HG03095 (cell line): ENCODE results near the gene WDFY4.

Experiments
- ATAC-seq: cut with Tn5 transposase; IDR thresholded peaks from one replicate; pipeline ENCODE4 v1.9.1; 2021; ENCODE audit warnings: moderate library complexity; ENCODE audit not compliant: unreplicated experiment

The WDFY4 gene

DNA sequence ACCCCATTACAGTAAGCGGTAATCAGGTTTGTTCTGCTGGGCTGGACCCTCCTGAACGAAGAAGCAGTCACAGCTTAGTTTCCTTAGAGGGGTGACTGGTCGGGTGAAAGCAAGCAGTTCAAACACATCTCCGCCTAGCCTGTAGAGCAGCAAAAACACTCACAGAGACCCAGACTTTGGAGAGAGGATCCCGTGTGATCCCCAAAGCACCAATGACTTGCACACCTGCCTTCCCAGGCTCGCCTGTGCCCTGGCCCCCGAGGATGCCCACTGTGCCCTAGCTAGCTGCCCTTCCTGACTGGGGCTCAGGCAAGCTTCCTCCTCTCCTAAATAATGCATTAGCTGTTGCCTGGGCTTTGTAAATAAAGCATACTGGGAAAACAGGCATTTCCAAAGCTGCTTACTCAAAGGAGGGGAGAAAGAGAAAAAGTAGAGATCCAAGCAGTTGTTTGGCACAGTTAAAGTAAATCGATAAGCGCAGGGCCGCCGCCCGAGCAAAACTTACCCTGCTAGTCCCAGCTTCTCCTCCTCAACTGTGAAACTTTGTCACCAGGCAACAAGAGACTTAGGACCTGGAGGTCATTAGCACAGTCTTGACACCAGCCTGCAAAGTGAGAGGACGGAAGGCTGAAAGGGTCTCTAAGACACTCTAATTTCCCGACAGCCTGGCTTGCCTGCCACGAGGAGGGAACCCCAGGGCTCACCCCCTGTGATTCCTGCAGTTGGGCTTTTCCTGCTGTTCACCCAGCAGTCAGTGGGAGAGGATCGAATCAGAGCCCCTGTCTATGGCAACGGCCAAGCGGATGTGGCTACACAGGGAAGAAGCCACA lies 250.2 kb downstream of the WDFY4 start:
- ATAC-seq: no peak

- ATAC-seq: no peak
Measured at GRCh38 chr10:48935577-48935976, 250.9 kb downstream of the WDFY4 start.

- no peak for ATAC-seq
Measured at GRCh38 chr10:48937796-48938195, 253.1 kb downstream of the WDFY4 start.

GRCh38 chr10:48938281-48938680 lies 253.6 kb downstream of the WDFY4 start:
- no peak for ATAC-seq

DNA sequence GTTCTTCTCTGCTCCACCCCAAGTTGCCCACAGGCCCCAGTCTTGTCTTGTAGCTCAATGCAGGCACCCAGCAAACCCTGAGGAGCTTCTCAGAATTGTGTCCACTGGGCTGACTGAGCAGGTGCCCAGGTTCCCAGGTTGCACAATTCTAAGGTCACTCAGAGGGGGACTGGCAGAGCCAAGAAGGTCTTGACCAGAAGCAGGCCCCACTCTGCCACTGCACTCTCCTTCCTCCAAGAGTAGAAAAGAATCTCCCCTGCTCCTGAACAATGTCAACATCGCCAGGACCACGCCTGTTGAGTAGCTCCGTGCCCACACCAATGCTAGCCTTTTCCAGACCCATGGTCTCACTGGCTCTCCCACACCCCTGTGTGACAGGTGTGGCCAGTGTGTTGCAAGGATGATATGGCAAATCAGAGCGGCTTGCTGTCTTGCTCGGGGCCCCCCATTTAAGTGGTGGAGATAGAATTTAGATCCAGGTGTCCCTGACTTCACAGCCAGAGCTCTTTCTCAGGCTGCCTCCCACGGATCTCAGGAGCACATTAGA lies 254.4 kb downstream of the WDFY4 start:
- ATAC-seq: no peak

- ATAC-seq: no peak
Measured at GRCh38 chr10:48939790-48940325, 255.2 kb downstream of the WDFY4 start, which contains the start of gene LRRC18. Gene LRRC18, minus strand, starts transcription at chr10:48939840. Its CDS starts 25,685 bp downstream, at chr10:48914155.

GRCh38 chr10:48940372-48940771 lies 255.7 kb downstream of the WDFY4 start:
- ATAC-seq: no peak

DNA sequence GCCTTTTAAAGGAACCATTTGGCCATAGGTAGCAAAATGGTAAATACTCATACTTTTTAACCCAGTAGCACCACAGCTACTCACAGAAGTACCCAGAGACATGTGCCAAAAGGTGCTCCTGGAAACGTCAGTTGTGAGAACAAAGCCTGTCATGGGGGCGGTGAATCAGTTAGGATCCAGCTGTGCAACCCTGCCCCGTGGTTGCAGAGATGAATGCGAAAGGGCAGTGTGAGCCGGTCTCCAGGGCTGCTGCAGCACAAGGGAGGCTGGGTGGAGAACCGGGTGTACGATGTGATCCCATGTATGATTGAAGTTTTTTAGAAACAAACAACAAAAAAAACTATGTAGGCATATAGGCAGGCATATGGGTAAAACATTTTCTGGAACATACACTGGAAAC lies 256.3 kb downstream of the WDFY4 start:
- no peak for ATAC-seq

DNA sequence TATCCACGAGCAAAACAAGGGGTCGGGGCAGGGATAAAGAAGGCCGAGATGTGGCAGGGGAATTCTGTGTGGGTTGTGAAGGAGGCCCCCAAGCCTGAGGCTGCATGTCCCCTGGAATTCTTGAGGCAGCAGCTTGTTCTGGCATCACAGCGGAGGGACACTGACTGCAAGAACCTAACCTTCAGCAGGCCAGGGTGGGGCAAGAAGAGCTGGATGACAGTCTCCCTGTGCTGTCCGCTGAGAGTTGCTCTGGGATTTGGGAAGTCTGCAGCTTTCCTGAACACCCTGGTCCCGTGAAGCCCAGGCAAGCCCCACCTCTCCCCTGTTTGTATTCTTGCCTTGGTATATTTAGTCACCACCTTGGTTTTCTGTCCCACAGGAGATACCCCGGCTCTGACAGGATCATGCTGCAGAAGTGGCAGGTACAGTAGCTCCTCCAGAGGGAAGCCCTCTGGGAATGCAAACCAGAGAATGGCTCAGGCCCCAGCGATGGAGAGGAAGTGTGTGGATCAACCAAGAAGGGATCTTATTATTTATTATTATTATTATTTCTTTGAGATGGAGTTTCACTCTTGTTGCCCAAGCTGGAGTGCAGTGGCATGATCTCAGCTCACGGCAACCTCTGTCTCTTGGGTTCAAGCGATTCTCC lies 256.9 kb downstream of the WDFY4 start:
- no peak for ATAC-seq

DNA sequence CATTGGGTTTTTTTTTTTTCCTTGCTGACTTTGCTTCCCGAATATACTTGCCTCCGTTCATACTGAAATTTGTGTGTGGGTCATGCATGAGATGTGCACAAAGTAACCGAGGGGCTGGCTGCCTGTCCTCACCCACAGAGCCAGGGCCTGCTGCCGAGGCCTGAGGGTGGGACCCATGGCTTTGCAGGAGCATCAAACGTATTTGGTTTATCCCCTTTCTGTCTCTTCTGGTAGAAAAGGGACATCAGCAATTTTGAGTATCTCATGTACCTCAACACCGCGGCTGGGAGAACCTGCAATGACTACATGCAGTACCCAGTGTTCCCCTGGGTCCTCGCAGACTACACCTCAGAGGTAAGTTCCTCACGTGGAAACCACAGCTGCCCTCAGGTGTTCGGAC lies 258.4 kb downstream of the WDFY4 start:
- ATAC-seq: no peak

DNA sequence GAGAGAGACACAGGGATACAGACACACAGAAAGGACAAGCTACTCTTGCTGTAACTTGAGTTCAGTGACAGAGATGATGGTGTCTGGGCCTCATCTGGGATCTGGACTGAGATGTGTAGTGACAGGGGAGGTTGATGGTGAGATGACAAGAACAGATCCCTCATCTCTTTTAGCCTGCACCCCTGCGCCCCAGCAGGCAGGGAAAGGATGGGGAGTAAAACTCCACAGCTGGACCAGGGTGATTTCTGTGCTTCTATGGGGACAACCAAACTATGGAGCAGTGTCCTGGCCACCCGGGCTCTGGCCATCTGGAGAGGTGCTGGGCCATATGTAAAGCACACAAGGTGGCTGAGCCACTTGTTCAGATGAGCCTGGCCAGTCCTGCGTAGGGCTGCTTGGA lies 259.5 kb downstream of the WDFY4 start:
- no peak for ATAC-seq

DNA sequence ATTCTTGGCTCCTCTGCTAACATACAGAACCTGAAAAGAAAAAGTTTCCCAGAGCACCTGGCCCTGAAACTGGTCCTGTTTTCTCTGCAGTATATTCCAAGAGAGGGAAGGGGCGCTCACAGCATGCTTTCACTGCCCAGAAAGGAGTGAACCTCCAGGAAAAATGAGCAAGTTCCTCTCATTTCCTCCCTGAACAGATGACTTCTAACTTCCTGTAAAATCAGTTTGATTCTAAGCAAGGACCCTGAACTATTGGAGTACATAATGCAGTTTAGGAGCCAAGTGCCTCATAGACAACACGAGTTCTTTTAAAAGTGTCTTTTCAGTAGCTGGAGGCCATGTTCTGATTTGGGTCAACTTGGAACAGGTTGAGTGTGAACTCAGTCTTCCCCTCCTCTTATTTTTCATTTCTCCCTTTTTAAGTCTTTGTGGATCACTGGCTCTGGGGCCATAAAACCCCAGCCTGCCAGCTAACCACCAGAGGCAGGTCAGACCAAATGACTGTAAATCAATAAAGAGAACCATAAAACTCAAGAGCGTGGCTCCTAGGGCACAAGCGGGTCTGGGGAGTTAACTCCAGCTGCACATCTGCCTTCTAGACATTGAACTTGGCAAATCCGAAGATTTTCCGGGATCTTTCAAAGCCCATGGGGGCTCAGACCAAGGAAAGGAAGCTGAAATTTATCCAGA lies 260.9 kb downstream of the WDFY4 start:
- no peak for ATAC-seq

DNA sequence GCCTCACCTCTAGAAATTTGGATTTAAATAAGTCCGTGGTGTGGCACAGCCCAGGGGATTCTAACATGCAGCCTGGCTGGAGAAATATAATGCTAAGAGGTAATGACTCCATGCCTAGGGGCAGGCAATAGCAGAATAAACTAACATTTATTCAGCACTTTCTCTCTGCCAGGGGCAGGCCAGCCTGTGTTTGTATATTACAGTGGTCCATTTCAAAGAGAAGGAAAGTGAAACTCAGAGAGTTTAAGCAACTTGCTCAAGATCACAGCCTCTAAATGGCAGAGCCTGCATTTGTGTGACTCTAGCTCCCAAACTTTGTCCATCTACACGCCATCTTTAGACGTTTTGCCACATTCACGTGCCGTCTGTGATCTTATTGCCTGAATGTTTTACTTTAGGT lies 261.7 kb downstream of the WDFY4 start:
- ATAC-seq: no peak

DNA sequence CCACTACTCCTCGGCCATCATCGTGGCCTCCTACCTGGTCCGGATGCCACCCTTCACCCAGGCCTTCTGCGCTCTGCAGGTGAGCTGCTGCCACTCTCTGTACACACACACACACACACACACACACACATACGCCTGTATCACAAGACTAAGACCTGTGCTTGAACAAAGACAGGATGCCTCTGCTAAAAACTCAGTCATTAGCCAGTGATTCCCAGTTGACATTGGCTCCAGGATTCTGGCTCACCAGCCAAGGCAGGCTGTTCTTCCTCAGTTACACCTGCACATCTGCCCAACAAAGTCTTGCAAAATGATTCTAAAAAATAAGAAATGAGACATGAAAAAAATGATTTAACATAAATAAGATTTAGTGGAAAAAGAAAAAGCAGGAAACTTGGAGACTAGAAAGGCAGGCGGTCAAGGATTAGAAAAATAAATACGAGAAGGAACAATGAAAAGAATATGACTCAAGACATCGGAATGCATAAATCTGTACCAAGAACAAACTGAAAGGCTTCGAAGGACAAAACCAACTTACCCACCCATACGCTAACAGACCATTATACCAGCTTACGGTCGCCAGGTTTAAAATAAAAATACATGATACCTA lies 262.3 kb downstream of the WDFY4 start:
- ATAC-seq: no peak

GRCh38 chr10:48947690-48948469 lies 263.2 kb downstream of the WDFY4 start:
- ATAC-seq: no peak

GRCh38 chr10:48948470-48949037 lies 263.9 kb downstream of the WDFY4 start:
- no peak for ATAC-seq

DNA sequence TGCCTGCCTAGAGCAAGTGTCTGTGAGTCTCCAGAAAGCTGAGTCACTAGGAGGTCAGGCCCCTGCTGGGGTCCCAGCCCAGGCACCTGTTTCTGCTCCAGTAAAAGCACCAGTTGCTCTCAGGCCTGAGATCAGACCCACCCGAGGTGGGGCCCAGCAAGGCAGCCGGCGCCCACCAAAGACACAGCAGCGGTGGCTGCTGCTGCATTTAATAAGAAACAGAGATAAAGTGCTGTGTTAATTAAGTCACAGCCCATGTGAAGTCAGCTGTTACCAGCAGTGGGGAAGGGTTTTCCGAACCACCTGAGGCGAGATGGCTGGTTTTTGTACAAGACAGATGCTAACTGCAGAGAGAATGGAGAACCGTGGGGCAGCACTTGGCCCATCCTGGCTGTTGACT lies 267.0 kb downstream of the WDFY4 start:
- no peak for ATAC-seq

GRCh38 chr10:48957361-48958151 lies 272.9 kb downstream of the WDFY4 start:
- no peak for ATAC-seq

GRCh38 chr10:48958598-48959190 lies 274.0 kb downstream of the WDFY4 start:
- no peak for ATAC-seq
